Subcutaneous adipose tissue (tissue), 4 donors: ENCODE results near the gene ADAMTS12. TPM values are rescaled to one million over a fixed set of nuclear protein-coding genes. Genes with fewer than 3 reads are reported as not detected.

Experiments
- CTCF ChIP-seq: fragments of 450-650 bp; IDR thresholded peaks from one replicate; pipeline ENCODE4 v1.5.1; 2016; ENCODE audit warnings: low read depth, mild to moderate bottlenecking, control low read depth, antibody characterized with exemption, moderate library complexity
- total RNA-seq, 4 donors: library from RNA; depleted of rRNA; stranded (reverse); fragments of >200 nt; gene quantifications; one replicate each; pipeline ENCODE4 v1.1.0, GENCODE V29; 2016

The ADAMTS12 gene
- total RNA-seq, 4 donors from 2014 or later, result 13.8 to 49.4 (median 20.2) TPM

GRCh38 chr5:33595303-33595702 lies 296.5 kb downstream of the ADAMTS12 start:
- TF ChIP-seq CTCF, result no peak

GRCh38 chr5:33594006-33594405 lies 297.8 kb downstream of the ADAMTS12 start:
- TF ChIP-seq CTCF, result no peak

- no peak for TF ChIP-seq CTCF
Measured at GRCh38 chr5:33592245-33592644, 299.5 kb downstream of the ADAMTS12 start.

- no peak for TF ChIP-seq CTCF
Measured at GRCh38 chr5:33588654-33589372, 303.0 kb downstream of the ADAMTS12 start.

- TF ChIP-seq CTCF, result no peak
Measured at GRCh38 chr5:33583332-33583731, 308.5 kb downstream of the ADAMTS12 start.

GRCh38 chr5:33582417-33582816 lies 309.4 kb downstream of the ADAMTS12 start:
- no peak for TF ChIP-seq CTCF

- no peak for TF ChIP-seq CTCF
Measured at GRCh38 chr5:33579789-33580188, 312.0 kb downstream of the ADAMTS12 start.
